ENCODE results near the gene FRMD5.
"Not testable (repeated sequence)": the region's sequence is repeated elsewhere in the genome, so short reads cannot be mapped to it uniquely, and the experiment has no call there.

FRMD5 gene

GRCh38 chr15:43826508-43827341 is 368.3 kb downstream of the FRMD5 start, which contains the start of gene WDR76:
Gene WDR76 (plus strand): TSS chr15:43827002. CDS start chr15:43827033, 31 bp downstream.
- peak within 1 kb of the TSS; percentile 92 for H3K9ac ChIP-seq (ENCODE audit: insufficient read length)
- TF ChIP-seq POLR2AphosphoS5 (IDR thresholded peaks at IDR 0.05; ENCODE audit: borderline replicate concordance, low read depth, low read length) (peak; percentile 77), EZH2 (IDR thresholded peaks at IDR 0.05) (no peak), FOXP2 (optimal IDR thresholded peaks at IDR 0.05; ENCODE audit: control extremely low read depth, extremely low read length, insufficient read depth) (no peak)
- no peaks in the 10 kb centered on the region for H3K9me3 ChIP-seq (ENCODE audit: low read depth, low read length)
- no peak for DNase-seq (ENCODE audit: low read depth, low spot score)
- H3K36me3 ChIP-seq (ENCODE audit: insufficient read depth, low read length): peaks cover 32% of the 10 kb centered on the region
- peak within 1 kb of the TSS; percentile 81 for H3K4me3 ChIP-seq
- peak within 1 kb of the TSS; percentile 35; the same call in 1 of the 2 replicates for H3K27ac ChIP-seq

DNA sequence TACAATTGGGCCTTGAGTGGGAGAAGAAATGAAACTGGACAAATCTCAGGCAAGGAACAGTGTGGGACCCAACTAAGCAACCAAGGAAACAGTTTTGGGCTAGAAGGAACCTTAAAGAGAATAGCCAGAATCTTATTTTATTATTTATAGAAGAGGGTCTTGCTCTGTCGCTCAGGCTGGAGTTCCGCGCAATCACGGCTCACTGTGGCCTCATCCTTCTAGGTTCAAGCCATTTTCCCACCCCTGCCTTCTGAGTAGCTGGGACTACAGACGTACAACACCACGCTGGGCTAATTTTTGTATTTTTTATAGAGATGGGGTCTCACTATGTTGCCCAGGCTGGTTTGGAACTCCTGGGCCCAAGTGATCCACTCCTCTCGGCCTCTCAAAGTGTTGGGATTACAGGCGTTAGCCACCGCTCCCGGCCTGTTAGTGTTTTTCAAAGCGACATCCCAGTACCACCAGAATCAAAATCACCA is 369.0 kb downstream of the FRMD5 start:
- H3K36me3 ChIP-seq (ENCODE audit: insufficient read depth, low read length): peaks cover 36% of the 10 kb centered on the region
- no peaks in the 10 kb centered on the region for H3K9me3 ChIP-seq (ENCODE audit: low read depth, low read length)
- no peak for TF ChIP-seq FOXP2 (optimal IDR thresholded peaks at IDR 0.05; ENCODE audit: control extremely low read depth, extremely low read length, insufficient read depth)
- no peak for TF ChIP-seq POLR2AphosphoS5 (IDR thresholded peaks at IDR 0.05; ENCODE audit: borderline replicate concordance, low read depth, low read length)
- no peak for TF ChIP-seq EZH2 (IDR thresholded peaks at IDR 0.05)
- H3K9ac ChIP-seq (ENCODE audit: insufficient read length): no peak overlapping the region
- H3K27ac ChIP-seq: peak overlapping the region; percentile 27; the same call in 1 of the 2 replicates
- peak overlapping the region; percentile 81; the same call in 1 of the 2 replicates for H3K4me3 ChIP-seq
- no peak for DNase-seq (ENCODE audit: low read depth, low spot score)

GRCh38 chr15:43825305-43825704 is 369.8 kb downstream of the FRMD5 start:
- not testable (repeated sequence) for H3K9me3 ChIP-seq (ENCODE audit: low read depth, low read length); DNase-seq (ENCODE audit: low read depth, low spot score); H3K4me3 ChIP-seq; H3K27ac ChIP-seq; H3K9ac ChIP-seq (ENCODE audit: insufficient read length)
- peaks cover 37% of the 10 kb centered on the region for H3K36me3 ChIP-seq (ENCODE audit: insufficient read depth, low read length)

DNA sequence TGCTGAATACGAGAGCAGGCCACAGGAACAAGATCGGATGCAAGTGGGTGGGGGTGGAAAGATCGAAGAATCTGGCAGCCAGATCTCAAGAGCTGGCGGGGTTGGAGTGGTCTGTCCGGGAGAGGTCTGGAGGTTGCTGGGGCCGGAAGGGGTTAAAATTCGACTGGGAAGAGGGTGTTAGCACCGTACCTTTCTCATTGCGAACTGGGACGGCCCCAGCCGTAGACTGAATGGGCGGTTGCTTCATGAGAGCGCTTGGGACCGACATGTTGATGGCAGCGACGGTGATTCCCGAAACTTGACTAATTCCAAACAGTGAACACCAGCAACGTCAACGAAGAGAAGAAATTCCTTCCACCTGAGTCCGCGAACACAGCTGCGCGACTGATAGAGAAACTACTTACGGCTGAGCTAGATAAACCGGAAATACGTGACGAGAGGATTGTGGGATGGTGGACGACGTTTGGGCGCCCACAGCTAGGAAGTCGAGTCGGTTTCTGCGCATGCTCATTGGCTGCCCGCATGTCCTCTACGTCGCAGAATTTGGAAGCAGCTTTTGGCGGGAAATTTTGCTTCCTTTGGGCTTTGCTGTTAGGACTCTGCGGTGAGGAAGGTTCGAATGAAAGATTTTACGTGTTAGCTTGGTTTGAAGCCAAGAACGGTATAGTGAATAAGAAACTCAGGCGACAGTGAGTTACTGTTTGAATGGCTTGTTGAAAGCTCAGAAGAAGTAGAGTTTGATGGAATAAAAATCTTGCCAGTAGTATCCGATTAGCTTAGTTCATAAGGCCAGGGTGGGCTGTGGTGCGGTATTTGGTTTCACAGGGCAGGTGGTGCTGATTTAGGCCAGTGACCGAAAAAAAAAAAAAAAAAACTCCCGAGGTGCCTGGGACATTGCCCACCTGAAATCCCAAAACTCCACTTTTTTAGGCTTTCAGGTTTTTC is 370.5 kb downstream of the FRMD5 start, which contains the start of gene MFAP1:
Gene MFAP1 (minus strand): TSS at position 389 of the 945 bp plus-strand sequence. CDS start 121 bp downstream, at position 268.
- Histone ChIP-seq H3K4me3 (peak within 1 kb of the TSS; percentile 88), H3K9me3 (ENCODE audit: low read depth, low read length) (no peaks in the 10 kb centered on the region), H3K27ac (peak within 1 kb of the TSS; percentile 79), H3K9ac (ENCODE audit: insufficient read length) (peak within 1 kb of the TSS; percentile 91), H3K36me3 (ENCODE audit: insufficient read depth, low read length) (peaks cover 34% of the 10 kb centered on the region)
- TF ChIP-seq FOXP2 (optimal IDR thresholded peaks at IDR 0.05; ENCODE audit: control extremely low read depth, extremely low read length, insufficient read depth): no peak
- TF ChIP-seq POLR2AphosphoS5 (IDR thresholded peaks at IDR 0.05; ENCODE audit: borderline replicate concordance, low read depth, low read length): peak; percentile 95
- no peak for TF ChIP-seq EZH2 (IDR thresholded peaks at IDR 0.05)
- DNase-seq (ENCODE audit: low read depth, low spot score): peak; percentile 93

DNA sequence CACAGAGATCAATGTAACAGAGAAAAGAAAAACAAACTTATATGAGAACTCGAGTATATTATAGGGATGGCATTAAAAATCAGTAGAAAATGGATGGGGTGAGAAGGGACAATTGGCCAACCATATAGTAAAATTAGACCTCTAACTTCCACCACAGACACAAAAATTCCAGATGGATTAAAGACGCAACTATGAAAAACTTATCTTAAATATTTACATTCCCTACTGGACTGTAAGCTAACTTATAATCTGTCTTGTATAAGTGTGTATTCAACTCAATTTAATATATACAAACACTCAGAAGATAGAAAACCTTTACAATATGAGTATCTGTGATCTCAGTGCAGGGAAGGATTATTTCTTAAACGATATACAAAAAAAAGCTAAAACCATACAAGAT is 373.6 kb downstream of the FRMD5 start:
- no peak overlapping the region for H3K4me3 ChIP-seq
- DNase-seq (ENCODE audit: low read depth, low spot score): no peak
- no peaks in the 10 kb centered on the region for H3K9me3 ChIP-seq (ENCODE audit: low read depth, low read length)
- H3K27ac ChIP-seq: no peak overlapping the region
- peaks cover 33% of the 10 kb centered on the region for H3K36me3 ChIP-seq (ENCODE audit: insufficient read depth, low read length)
- H3K9ac ChIP-seq (ENCODE audit: insufficient read length): no peak overlapping the region
- no peak for TF ChIP-seq FOXP2 (optimal IDR thresholded peaks at IDR 0.05; ENCODE audit: control extremely low read depth, extremely low read length, insufficient read depth)
- no peak for TF ChIP-seq EZH2 (IDR thresholded peaks at IDR 0.05)
- no peak for TF ChIP-seq POLR2AphosphoS5 (IDR thresholded peaks at IDR 0.05; ENCODE audit: borderline replicate concordance, low read depth, low read length)
